Hepatocyte (in vitro differentiated cells): ENCODE data around the gene OR11G2. TPM values are rescaled to one million over a fixed set of nuclear protein-coding genes. Genes with fewer than 3 reads are reported as not detected.
"Not testable (repeated sequence)": the region's sequence is repeated elsewhere in the genome, so short reads cannot be mapped to it uniquely, and the experiment has no call there.

ENCODE experiments used
- DNase-seq: peaks from one replicate; pipeline ENCODE4 v3.0.0-alpha.2; 2016; ENCODE audit warnings: low spot score
- H2AFZ ChIP-seq: fragments of 200-600 bp; sonication (generic); 2 replicates; pipeline ENCODE4 v1.6.0; 2016; ENCODE audit warnings: antibody characterized with exemption, mild to moderate bottlenecking
- H3K27ac ChIP-seq: fragments of 200-600 bp; sonication (generic); 2 replicates; pipeline ENCODE4 v1.5.1; 2016; ENCODE audit warnings: mild to moderate bottlenecking
- H3K27me3 ChIP-seq: fragments of 200-600 bp; sonication (generic); 2 replicates; pipeline ENCODE4 v1.6.1; 2016
- H3K36me3 ChIP-seq: fragments of 200-600 bp; sonication (generic); replicated peaks from 2 replicates; pipeline ENCODE4 v1.5.1; 2016; ENCODE audit warnings: low read depth; ENCODE audit not compliant: insufficient read depth
- H3K4me1 ChIP-seq: fragments of 200-600 bp; sonication (generic); 2 replicates; pipeline ENCODE4 v1.5.1; 2016; ENCODE audit warnings: mild to moderate bottlenecking, moderate library complexity; ENCODE audit not compliant: insufficient read depth
- H3K4me2 ChIP-seq: fragments of 200-600 bp; sonication (generic); 2 replicates; pipeline ENCODE4 v1.6.0; 2016
- H3K4me3 ChIP-seq: fragments of 200-600 bp; sonication (generic); 2 replicates; pipeline ENCODE4 v1.5.1; 2016; ENCODE audit warnings: mild to moderate bottlenecking
- H3K79me2 ChIP-seq: fragments of 200-600 bp; sonication (generic); 2 replicates; pipeline ENCODE4 v1.6.0; 2017; ENCODE audit warnings: mild to moderate bottlenecking
- H3K9me2 ChIP-seq: fragments of 200-600 bp; sonication (generic); replicated peaks from 2 replicates; pipeline ENCODE4 v1.6.0; 2017; ENCODE audit warnings: mild to moderate bottlenecking; ENCODE audit not compliant: insufficient read depth
- H3K9me3 ChIP-seq: fragments of 200-600 bp; sonication (generic); 2 replicates; pipeline ENCODE4 v1.5.1; 2016; ENCODE audit warnings: low read depth, mild to moderate bottlenecking
- H4K20me1 ChIP-seq: fragments of 200-600 bp; sonication (generic); 2 replicates; pipeline ENCODE4 v1.6.0; 2016; ENCODE audit warnings: mild to moderate bottlenecking; ENCODE audit not compliant: insufficient read depth, poor library complexity, severe bottlenecking
- EZH2 ChIP-seq: fragments of 200-600 bp; sonication (generic); IDR thresholded peaks from 2 replicates; pipeline ENCODE4 v1.6.1; 2016; ENCODE audit warnings: antibody characterized with exemption, mild to moderate bottlenecking, borderline replicate concordance
- EZH2phosphoT487 ChIP-seq: fragments of 200-600 bp; sonication (generic); IDR thresholded peaks from one replicate; pipeline ENCODE4 v1.6.1; 2018; ENCODE audit warnings: antibody characterized with exemption, mild to moderate bottlenecking, low read depth, moderate library complexity; ENCODE audit not compliant: unreplicated experiment, severe bottlenecking
- WGBS: methylation state at CpG from one replicate; pipeline ENCODE4 v1.1.6; 2016; ENCODE audit warnings: low lambda C conversion rate; ENCODE audit errors: missing lambda C conversion rate; 5-methylcytosine and 5-hydroxymethylcytosine counted together
- polyA plus RNA-seq: library from polyadenylated mRNA; unstranded; fragments of >200 nt; fragmentation: Nextera tagmentation; extraction: Ambion mirVana; gene quantifications from 2 replicates; pipeline ENCODE4 v1.2.1, GENCODE V29; 2016
- total RNA-seq: library from RNA; depleted of rRNA; stranded (reverse); fragments of >200 nt; gene quantifications from 2 replicates; pipeline ENCODE4 v1.2.3, GENCODE V29; 2014
- TF ChIP-seq, protein P1 (sequence below): fragments of 200-600 bp; sonication (generic); IDR thresholded peaks from 2 replicates; pipeline ENCODE4 v1.5.1; 2016; ENCODE audit warnings: antibody characterized with exemption, mild to moderate bottlenecking; ENCODE audit not compliant: poor library complexity

Gene OR11G2
- total and polyA plus RNA-seq, 2 experiments from 2014 or later = not detected

DNA sequence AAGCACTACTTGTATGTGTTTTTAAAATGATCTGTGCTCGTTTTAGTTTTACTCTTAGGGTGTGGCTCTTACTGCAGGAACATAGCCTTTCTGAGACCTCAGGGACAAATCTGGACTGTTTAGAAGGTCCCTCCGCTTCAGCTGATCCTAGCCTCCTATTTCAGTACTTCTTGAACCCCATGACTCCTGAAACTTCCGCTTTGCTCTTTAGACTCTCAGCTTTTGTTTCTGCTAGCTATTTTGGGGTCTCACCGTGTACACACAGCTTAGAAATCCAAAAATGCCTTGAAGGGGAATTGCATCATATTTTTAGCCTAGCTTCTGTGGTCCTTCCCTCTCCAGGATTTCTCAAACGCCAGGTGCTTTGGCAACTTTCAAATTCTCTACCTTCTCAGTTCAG lies 8.3 kb downstream of the OR11G2 start:
- Histone ChIP-seq H3K79me2 (no peaks in the 10 kb centered on the region), H2AFZ (no peak overlapping the region), H3K9me2 (no peaks in the 10 kb centered on the region), H3K27ac (no peak overlapping the region), H3K27me3 (no peaks in the 10 kb centered on the region), H3K36me3 (no peaks in the 10 kb centered on the region), H3K9me3 (no peaks in the 10 kb centered on the region), H4K20me1 (no peaks in the 10 kb centered on the region), H3K4me2 (no peak overlapping the region), H3K4me3 (no peak overlapping the region), H3K4me1 (no peaks in the 10 kb centered on the region)
- DNase-seq = no peak
- WGBS = 51% methylated on average over 5 of the region's 5 CpGs
- TF ChIP-seq EZH2phosphoT487 (no peak), EZH2 (no peak)
- TF ChIP-seq, protein P1, sequence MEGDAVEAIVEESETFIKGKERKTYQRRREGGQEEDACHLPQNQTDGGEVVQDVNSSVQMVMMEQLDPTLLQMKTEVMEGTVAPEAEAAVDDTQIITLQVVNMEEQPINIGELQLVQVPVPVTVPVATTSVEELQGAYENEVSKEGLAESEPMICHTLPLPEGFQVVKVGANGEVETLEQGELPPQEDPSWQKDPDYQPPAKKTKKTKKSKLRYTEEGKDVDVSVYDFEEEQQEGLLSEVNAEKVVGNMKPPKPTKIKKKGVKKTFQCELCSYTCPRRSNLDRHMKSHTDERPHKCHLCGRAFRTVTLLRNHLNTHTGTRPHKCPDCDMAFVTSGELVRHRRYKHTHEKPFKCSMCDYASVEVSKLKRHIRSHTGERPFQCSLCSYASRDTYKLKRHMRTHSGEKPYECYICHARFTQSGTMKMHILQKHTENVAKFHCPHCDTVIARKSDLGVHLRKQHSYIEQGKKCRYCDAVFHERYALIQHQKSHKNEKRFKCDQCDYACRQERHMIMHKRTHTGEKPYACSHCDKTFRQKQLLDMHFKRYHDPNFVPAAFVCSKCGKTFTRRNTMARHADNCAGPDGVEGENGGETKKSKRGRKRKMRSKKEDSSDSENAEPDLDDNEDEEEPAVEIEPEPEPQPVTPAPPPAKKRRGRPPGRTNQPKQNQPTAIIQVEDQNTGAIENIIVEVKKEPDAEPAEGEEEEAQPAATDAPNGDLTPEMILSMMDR = no peak

DNA sequence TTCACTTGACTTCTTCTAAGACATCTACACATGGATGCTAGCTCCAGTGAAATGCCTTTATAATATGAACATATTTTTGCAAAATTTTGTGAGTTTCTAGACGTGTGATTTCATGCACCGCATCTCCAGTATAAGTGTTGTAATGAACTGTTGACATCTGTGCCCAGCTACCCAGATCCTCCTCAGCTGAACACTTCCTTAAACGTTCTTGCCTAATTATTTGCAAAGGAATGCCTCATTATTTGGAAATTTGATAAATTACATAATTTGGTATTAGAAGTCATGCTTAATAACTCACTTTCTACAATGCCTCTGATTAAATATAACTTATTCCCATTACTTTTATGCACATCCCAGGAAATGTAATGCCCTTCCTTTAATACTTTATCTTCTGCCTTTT lies 14.0 kb downstream of the OR11G2 start:
- Histone ChIP-seq H3K79me2 (no peaks in the 10 kb centered on the region), H3K27me3 (no peaks in the 10 kb centered on the region), H3K4me1 (no peaks in the 10 kb centered on the region), H3K9me2 (no peaks in the 10 kb centered on the region), H3K9me3 (peaks cover 3% of the 10 kb centered on the region), H3K36me3 (no peaks in the 10 kb centered on the region), H3K4me2 (no peak overlapping the region), H3K4me3 (no peak overlapping the region), H4K20me1 (no peaks in the 10 kb centered on the region), H3K27ac (no peak overlapping the region), H2AFZ (no peak overlapping the region)
- 47% methylated on average over 3 of the region's 3 CpGs for WGBS
- DNase-seq = no peak
- TF ChIP-seq EZH2phosphoT487 = no peak
- TF ChIP-seq EZH2 = no peak
- TF ChIP-seq, protein P1 = no peak

DNA sequence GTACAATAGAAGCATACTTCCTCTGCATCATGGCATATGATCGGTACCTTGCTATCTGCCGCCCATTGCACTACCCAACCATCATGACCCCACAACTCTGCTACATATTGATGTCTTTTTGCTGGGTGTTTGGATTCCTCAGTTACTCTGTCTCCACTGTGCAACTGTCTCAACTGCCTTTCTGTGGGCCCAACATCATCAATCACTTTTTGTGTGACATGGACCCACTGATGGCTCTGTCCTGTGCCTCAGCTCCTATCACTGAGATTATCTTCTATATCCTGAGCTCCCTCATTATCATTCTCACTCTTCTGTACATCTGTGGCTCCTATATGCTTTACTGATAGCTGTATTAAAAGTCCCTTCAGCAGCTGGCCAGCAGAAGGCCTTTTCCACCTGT lies 18.9 kb downstream of the OR11G2 start:
- no peaks in the 10 kb centered on the region for H3K9me2 ChIP-seq
- 65% methylated on average over 2 of the region's 2 CpGs for WGBS
- peaks cover 6% of the 10 kb centered on the region for H3K9me3 ChIP-seq
- H3K4me2 ChIP-seq = no peak overlapping the region
- H4K20me1 ChIP-seq = no peaks in the 10 kb centered on the region
- H3K4me1 ChIP-seq = no peaks in the 10 kb centered on the region
- no peaks in the 10 kb centered on the region for H3K27me3 ChIP-seq
- DNase-seq = no peak
- TF ChIP-seq EZH2 (no peak), EZH2phosphoT487 (no peak)
- no peak overlapping the region for H3K4me3 ChIP-seq
- H3K27ac ChIP-seq = no peak overlapping the region
- H3K36me3 ChIP-seq = no peaks in the 10 kb centered on the region
- H3K79me2 ChIP-seq = no peaks in the 10 kb centered on the region
- no peak overlapping the region for H2AFZ ChIP-seq

DNA sequence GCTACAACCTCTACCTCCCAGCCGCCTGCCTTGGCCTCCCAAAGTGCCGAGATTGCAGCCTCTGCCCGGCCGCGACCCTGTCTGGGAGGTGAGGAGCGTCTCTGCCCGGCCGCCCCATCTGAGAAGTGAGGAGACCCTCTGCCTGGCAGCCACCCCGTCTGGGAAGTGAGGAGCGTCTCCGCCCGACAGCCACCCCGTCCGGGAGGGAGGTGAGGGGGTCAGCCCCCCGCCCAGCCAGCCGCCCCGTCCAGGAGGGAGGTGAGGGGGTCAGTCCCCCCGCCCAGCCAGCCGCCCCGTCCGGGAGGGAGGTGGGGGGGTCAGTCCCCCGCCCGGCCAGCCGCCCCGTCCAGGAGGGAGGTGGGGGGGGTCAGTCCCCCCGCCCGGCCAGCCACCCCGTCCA lies 21.7 kb downstream of the OR11G2 start:
- H3K27me3 ChIP-seq, H3K4me1 ChIP-seq, H3K9me3 ChIP-seq, H3K27ac ChIP-seq, H3K4me3 ChIP-seq, H2AFZ ChIP-seq, DNase-seq, H3K4me2 ChIP-seq, H3K36me3 ChIP-seq, H3K9me2 ChIP-seq, H4K20me1 ChIP-seq, H3K79me2 ChIP-seq: not testable (repeated sequence)
- WGBS = 91% methylated on average over 9 of the region's 28 CpGs

DNA sequence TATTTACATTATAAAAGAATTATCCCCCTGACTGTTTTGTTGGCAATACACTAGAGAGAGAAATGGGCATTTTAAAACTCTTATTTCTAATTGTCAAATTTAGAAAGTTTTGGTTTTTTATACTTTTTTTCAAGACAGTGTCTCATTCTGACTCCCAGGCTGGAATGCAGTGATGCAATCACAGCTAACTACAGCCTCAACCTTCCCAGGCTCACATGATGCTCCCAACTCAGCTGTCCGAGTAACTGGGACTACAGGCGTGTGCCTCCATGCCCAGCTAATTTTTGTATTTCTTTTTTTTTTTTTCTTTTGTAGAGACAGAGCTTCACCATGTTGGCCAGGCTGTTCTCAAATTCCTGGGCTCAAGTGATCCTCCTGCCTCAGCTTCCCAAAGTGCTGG lies 24.5 kb downstream of the OR11G2 start:
- H3K4me2 ChIP-seq = no peak overlapping the region
- no peak overlapping the region for H2AFZ ChIP-seq
- H3K9me3 ChIP-seq = peaks cover 5% of the 10 kb centered on the region
- no peaks in the 10 kb centered on the region for H3K36me3 ChIP-seq
- H3K4me3 ChIP-seq = no peak overlapping the region
- no peaks in the 10 kb centered on the region for H3K79me2 ChIP-seq
- H4K20me1 ChIP-seq = no peaks in the 10 kb centered on the region
- TF ChIP-seq EZH2 (no peak), EZH2phosphoT487 (no peak)
- TF ChIP-seq, protein P1 = no peak
- 52% methylated on average over 2 of the region's 2 CpGs for WGBS
- H3K4me1 ChIP-seq = no peaks in the 10 kb centered on the region
- no peak overlapping the region for H3K27ac ChIP-seq
- no peaks in the 10 kb centered on the region for H3K27me3 ChIP-seq
- DNase-seq = no peak
- H3K9me2 ChIP-seq = no peaks in the 10 kb centered on the region
